Colon (tissue), 2 donors: Measurements from ENCODE around the gene CSNK1D.
"Not testable (repeated sequence)": the region's sequence is repeated elsewhere in the genome, so short reads cannot be mapped to it uniquely, and the experiment has no call there.

ENCODE experiments used
- FAIRE-seq: peaks from 2 replicates; lab custom pipeline; 2012; peaks lifted over from hg19 to GRCh38; lab: Jason Lieb, UNC
- donor health status: control.
- donor health status: control.

Gene CSNK1D

DNA sequence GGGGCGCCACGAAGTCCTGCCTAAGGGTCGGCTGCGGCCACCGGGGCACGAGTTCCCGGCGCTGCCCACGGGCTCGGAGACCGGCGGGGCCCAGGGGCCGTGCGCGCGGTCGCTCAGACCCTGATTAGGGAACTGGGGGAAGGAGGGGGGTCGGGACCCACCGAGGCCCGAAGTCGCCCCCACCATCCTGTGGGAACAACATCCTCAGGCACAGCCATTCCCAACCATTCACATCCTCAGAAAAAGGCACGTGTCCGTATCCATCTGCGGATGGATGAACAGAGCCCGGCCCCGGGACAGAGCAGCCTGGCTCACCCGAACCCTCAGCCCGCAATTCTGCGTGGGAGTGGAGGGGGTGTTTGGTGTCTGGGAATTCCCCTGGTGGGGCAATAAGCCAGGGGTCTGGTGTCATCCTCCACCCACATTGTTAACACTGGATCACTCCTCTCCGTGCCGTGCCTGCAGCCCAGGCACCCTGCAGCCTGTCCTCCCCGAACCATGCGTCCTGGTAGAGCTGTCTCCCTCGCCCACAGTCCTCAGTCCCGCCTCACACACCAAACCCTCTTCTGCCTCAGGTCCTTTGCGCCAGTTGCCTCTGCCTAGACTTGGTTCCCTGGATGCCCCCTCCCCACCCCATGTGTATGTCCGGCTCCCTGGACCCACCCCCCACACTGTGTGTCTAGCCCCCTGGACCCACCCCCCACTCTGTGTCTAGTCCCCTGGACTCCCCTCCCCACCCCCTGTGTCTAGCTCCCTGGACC, 60.1 kb downstream of the CSNK1D start:
- no peak for FAIRE-seq

DNA sequence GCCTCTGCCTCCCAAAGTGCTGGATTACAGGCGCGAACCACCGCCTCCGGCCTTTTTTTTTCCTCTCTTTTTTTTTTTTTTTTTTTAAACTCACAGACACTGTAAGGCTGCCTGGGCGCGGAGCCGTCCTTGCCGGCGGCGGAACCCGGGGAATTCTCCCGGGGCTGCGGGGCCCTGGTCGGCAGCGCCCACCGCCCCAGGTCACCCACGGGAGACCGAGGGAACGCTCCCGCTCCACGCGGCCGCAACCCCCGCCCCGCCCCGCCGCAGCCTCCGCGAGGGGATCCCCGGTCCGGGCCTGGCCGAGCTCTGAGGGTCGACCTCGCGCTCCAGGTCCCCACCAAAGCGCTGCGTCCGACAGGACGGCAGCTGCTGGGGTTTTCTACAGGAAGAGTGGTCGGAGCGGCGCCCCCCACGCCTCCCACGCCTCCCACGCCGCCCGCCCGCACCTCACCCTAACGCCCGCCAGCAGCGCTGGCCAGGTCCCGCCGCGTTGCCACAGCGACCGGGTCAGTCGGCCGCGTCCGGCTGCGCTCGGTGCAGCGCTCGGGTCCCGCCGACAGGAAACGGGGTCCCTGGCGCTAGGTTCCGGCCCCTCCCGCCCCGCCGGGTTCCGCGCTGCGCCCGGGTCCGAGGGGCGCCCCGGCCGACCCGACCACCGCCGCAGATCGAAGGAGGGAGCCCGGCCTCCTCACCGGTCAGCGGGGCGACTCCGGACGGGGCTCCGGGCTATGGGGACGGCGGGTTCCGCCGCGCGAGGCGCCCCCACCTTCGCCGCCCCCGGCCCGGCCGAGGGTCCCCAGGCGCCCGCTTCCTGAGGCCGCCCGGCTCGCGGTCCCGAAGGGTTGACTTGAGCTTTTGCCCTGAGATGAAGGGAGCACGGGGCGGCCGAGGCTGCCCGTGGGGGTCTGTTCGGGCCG, 60.9 kb downstream of the CSNK1D start, which contains the start of gene CCDC57:
Gene CCDC57 (minus strand): TSS at position 512 of the 920 bp plus-strand sequence. CDS start 10,898 bp downstream, outside the sequence.
- FAIRE-seq: no peak

DNA sequence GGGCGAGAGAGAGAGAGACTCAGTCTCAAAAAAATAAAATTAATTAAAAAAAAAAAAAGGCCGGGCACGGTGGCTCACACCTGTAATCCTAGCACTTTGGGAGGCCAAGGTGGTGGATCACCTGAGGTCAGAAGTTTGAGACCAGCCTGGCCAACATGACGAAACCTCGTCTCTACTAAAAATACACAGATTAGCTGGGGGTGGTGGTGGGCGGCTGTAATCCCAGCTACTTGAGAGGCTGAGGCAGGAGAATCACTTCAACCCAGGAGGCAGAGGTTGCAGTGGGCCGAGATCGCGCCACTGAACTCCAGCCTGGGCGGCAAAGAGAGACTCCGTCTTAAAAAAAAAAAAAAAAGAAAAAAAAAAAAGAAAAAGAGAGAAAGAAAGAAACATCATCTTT, 62.8 kb downstream of the CSNK1D start:
- FAIRE-seq: not testable (repeated sequence)

DNA sequence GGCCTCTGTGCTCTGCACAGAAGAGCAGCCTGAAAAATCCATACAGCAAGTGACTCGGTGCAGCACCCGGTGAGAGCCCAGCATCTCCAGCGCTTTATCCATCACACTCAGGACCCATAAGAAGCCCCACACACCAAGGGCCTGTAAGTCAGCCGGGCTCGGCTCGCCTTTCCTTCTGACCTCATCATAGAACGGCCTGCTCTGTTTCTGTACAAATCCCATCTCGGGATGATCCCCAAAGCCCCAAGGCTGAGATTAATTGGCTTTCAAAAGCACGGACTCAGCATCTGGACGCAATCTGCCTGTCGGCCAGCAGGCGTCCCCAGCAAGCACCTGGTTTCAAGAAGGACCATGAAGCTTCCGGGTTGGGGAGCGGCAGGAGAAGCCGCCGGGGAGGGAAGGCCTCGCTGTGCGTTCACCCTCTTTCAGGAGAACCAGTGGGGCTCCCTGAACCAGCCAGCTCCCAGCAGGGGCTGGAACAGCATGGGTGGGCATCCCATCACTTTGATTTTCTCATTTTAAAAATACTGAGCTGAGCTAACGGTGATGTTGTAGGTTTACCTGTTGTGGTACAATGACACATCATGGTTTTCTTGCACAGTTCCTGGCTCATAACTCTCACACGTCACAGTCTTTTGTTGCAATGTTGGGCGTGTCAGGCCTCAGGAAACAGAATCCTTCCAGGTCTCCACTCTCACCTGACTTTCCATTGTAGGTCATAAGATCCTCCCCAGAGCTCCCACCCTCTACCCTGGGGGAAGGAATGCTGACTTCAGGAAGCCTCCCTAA, 67.6 kb downstream of the CSNK1D start:
- FAIRE-seq: no peak

DNA sequence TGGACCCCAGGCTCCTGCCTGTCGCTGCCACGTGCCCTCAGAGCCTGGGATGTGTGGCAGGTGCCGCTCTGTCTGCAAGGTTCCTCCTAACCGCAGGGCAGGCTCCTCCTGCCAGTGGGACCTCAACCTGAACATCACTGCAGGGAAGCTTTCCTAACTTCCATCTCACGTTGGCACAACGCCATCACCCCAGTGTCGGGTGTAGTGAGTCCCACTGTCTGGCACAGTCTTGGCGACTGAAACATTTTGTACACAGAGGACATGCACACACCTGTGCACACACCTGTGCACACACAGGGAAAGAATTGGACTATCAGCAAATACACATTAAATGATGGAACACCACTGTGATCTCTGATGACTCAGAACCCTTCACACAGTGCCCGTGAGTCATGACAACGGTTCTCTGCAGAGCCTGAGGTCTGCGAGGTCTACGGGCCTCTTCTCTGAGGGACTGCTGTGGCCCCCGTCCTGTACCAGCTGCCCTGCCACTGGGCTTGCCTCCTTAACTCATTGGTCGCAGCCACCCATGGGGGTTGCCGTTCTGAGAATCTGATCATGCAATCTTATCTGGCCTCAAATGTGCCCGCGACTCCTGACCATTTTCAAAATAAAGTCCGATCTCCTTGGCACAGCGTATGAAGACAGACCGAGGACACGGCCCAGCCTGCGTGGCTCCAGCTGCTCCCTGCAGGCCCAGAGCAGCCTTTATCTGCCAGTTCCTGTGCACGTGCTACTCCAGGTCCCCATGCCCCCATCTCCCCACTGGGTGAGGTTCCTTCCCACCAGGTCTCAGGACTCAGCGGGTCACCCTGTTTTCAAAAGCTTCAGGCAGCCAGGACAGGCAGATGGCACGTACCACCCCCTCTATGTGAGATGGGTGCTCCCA, 68.4 kb downstream of the CSNK1D start:
- FAIRE-seq: no peak

DNA sequence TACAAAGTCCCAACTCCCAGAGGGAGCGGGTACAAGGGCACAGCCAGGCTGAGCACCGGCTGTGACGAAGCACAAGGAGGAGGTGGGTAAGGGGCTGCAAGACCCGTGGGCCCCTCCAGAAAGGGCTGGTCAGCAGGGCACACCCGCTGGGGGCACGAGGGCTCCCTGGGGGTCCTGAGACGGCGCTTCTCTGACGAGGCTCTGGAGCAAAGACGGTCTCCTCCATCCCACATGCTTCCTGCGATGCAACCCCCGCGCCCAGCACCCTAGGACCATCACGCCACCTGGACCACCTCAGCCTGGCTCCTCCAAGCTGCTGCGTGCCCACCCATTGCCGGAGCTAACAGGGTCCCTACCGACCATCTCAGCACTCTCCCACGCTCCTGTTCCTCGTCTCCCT, 69.6 kb downstream of the CSNK1D start:
- FAIRE-seq: no peak

DNA sequence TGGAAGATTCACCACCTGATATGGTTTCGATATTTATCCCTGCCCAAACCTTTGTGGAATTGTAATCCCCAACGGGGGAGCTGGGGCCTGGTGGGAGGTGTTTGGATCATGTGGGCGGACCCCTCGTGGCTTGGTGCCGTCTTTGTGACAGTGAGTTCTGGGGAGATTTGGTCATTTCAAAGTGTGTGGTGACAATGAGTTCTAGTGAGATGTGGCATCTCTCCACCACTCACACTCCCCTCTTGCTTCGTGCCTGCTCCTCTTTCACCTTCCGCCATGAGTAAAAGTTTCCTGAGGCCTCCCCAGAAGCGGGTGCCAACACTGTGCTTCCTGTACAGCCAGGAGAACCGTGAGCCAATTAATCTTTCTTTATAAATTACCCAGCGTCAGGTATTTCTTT, 70.5 kb downstream of the CSNK1D start:
- FAIRE-seq: no peak

DNA sequence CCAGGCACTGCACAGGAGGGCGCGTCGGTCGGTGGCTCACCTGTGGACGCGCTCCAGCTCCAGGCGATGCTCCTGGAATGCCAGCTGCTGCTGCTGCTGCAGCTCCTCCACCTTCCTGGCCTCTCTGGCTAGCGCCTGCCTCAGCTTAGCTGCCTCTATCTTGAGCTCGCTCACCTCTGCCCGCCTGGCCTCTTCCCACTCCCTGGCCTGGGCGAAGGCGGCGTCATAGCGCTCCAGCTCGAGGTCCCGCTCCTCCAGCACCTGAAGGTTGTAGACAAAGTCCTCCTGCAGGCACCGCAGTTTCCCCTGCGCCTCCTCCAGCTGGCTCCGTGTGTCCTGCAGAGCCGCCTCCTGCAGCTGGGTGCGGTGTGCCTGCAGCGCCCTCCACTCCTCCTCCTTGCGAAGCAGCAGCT, 72.0 kb downstream of the CSNK1D start:
- FAIRE-seq: no peak

DNA sequence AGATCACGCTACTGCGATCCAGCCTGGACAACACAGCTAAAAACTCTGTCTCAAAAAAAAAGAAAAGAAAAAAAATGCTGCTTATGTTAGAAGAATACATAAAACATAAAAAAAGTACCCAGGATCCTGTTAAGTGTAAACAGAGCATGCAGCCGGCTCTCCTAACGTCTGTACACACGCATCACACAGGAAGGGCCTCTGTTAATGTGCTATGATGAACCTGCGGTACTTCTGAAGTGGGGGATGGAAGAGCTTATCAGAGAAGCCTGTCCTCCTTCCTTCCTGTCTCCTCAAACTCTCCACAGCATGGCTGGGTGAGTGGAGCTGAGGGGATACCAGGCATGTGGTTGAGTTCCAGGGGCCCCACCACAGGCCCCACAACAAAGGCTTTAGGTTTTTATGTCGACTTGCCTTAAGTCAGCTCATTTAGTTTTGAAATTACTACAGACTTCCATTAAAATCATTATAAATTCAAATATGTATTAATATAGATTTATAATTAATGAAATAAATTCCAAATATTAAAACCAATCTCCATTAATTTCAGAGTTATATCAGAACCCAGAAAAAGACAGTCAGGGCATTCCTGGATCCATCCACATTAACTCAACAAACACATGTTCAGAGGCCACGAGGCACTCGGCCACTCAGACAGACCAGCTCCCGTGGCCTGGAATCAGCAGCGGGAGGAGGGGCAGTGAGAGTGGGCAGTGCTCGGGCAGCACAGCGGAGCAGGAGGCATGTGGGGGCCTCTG, 72.6 kb downstream of the CSNK1D start:
- FAIRE-seq: no peak

DNA sequence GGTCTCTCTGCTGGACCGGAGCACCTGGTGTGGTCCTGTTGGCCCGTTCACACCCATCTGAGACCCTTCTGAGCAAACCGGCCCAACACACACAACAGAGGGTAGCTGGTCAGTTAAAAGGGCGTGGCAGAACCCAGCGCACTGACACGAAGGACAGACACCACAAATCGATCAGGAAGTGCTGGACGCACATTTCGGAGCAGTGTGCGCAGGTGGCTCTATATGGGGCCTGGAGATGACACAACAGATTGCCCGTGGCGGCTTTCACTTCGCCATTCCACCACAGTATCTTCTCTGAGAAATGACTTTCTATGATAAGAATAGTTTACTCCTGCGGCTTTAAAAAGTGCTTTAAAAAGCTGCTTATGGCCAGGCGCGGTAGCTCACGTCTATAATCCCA, 73.4 kb downstream of the CSNK1D start:
- no peak for FAIRE-seq

DNA sequence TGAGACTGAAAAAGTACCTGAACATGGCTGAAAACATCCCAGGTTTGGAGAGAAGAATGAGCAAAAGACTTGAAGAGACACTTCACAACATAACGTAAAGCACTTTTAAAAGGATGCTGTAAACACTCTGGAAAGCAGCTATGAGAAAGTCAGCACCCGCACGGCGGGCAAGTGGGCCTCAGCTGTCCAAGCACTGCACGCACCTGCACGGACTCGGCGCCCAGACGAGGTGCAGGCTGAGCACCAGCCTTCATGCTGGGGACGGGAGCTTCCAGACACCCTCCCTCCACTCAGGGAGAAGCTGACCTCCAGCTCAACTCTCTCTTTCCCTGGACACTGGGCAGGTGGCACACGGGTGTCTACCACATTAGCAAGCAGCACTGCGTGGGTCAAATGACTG, 74.0 kb downstream of the CSNK1D start:
- no peak for FAIRE-seq

DNA sequence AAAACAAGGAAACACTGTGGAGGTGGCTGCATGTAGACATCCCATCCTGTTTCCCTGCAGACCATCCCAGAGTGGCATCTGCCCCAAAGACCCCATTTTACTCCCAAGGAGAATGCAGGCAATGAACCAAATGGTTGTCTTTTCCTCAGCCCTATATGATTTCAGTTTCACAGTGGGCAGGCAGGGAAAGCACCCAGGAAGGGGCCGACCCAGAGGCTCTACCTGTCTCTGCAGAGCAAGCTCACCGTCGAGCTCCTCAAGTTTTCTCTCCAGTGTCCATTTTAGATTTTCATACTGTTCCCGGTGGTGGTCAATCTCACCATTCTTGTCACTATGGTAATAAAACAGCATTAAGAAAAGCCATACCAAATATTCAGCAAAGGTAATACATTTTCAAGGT, 75.4 kb downstream of the CSNK1D start:
- FAIRE-seq: no peak

DNA sequence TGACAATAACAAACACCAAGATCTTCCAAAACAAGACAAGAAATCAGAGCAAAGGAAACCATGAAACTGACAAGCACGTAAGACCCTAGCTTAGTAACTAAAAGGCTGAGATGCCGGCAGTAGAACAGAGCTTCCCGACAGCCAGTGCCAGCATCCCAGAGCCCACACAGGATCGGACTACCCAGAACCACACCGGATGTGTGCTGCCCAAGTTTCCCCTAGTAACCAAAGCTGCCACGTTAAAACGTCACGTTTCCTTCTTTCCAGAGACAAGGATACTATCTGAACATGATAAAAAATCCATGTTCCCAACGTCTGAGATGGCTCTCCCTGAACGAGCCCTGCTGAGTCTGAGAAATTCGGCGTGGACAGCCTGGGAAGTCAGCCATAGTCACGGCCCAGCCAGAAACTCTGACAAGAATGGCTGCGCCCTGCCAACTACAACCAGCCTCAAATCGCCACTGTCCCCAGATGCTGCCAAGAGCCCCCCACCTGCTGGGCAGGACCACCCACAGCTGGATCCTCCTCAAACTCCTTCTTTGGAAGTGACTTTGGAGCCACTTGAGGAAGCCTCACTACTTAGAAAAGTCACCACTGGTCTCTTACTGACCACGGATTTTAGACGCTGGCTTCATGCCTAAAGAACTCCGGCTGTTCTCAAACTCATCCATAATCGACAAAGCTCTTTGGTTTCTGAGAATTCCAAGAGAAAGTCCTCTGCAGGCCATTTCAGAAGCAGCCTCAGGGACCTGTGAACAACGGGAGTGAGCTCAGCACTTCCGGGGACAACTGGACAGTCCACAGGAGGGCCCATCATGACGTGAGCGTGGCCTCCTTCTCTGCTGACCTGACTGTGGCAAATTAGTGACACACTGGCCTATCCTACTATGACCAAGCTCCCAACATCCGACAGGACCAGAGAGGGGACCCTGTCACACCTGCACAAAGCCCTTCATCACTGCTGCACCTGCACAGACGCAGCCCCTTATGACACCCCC, 77.5 kb downstream of the CSNK1D start:
- no peak for FAIRE-seq

DNA sequence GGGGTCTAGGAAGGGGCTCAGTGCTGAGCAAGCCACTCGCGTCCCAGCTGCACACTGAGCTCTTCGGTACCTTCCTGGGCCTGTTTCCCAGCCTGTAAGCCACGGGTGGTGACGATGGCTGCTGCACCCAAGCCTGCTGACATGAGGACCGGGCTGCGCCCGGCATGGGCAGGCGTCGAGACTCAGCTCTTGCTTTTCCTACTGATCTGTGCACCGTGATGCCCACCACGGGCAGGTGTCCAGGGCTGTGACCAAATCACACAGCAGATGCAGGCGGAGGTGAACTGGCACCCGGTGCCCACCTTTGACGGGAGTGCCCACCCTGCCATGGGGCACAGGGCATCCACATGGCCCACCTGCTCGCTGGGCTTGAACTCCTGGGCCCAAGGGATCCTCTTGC, 78.7 kb downstream of the CSNK1D start:
- FAIRE-seq: no peak

DNA sequence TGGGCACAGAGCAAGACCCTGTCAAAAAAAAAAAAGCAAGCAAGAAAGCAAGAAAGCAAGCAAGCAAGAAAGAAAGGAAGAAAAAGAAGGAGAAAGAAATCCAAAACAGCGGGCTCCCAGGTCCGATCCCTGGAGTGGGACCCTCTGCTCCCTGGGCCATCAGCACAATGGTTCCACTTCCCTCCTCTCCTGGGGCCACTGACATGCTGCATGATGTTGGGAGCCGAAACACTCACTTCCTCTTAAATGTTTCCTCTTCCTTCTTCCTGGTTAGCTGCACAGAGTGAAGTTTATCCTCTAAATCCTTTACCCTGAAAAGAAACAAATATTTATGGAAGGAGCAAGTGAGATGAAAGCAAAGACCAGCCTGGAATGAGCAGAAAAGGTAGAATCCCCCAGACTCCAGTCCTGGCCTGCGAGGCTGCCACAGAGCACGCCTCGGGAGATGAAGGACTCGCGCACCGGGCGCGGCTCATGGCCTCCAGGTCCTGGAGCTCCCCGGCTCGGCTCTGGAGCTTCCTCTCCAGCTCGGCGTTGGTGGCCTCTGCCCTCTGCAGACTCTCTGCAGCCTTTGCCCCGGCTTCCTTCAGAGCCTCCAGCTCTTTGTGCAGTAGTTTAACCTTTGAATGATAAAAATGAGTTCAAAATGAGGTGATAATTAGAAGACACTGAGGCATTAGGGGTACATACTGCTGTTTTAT, 79.8 kb downstream of the CSNK1D start:
- FAIRE-seq: no peak

DNA sequence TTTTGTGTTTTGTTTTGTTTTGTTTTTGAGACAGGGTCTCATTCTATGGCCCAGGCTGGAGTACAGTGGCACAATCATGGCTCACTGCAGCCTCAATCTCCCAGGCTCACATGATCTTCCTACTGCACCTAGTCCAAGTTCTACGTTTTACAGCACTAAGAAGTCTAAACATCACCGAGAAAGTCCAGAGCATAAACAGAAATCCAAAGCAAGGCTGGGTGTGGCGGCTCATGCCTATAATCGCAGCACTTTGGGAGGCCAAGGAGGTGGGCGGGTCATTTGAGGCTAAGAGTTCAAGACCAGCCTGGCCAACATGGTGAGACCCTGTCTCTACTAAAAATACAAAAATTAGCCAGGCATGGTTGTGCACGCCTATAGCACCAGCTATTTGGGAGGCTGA, 80.5 kb downstream of the CSNK1D start:
- not testable (repeated sequence) for FAIRE-seq
